GM19455 (cell line): ENCODE measurements around the gene RBM20.
"Not testable (repeated sequence)": the region's sequence is repeated elsewhere in the genome, so short reads cannot be mapped to it uniquely, and the experiment has no call there.

Experiments used
- ATAC-seq: cut with Tn5 transposase; IDR thresholded peaks from one replicate; pipeline ENCODE4 v1.9.1; 2021; ENCODE audit not compliant: unreplicated experiment

The RBM20 gene

GRCh38 chr10:110625356-110625894 is 18.7 kb upstream of the RBM20 start:
- no peak for ATAC-seq

GRCh38 chr10:110625951-110626855 is 17.9 kb upstream of the RBM20 start:
- ATAC-seq: no peak

GRCh38 chr10:110628161-110628560 is 16.0 kb upstream of the RBM20 start:
- ATAC-seq: no peak

GRCh38 chr10:110629680-110630191 is 14.4 kb upstream of the RBM20 start:
- ATAC-seq: no peak

GRCh38 chr10:110631934-110632333 is 12.2 kb upstream of the RBM20 start:
- no peak for ATAC-seq

GRCh38 chr10:110632591-110633215 is 11.4 kb upstream of the RBM20 start:
- ATAC-seq: no peak

GRCh38 chr10:110634527-110635209 is 9.5 kb upstream of the RBM20 start:
- ATAC-seq: no peak

GRCh38 chr10:110636572-110636931 is 7.6 kb upstream of the RBM20 start:
- no peak for ATAC-seq

GRCh38 chr10:110636932-110637557 is 7.1 kb upstream of the RBM20 start:
- ATAC-seq: no peak

- no peak for ATAC-seq
Observed at GRCh38 chr10:110637558-110638053, 6.5 kb upstream of the RBM20 start.

- ATAC-seq: no peak
Observed at GRCh38 chr10:110638319-110638718, 5.8 kb upstream of the RBM20 start.

- not testable (repeated sequence) for ATAC-seq
Observed at GRCh38 chr10:110639046-110639445, 5.1 kb upstream of the RBM20 start.

GRCh38 chr10:110639858-110640257 is 4.3 kb upstream of the RBM20 start:
- not testable (repeated sequence) for ATAC-seq

GRCh38 chr10:110641256-110641655 is 2.9 kb upstream of the RBM20 start:
- ATAC-seq: no peak

- ATAC-seq: no peak
Observed at GRCh38 chr10:110642204-110643034, 1.7 kb upstream of the RBM20 start.

- no peak for ATAC-seq
Observed at GRCh38 chr10:110643035-110643652, 992 bp upstream of the RBM20 start.

- no peak for ATAC-seq
Observed at GRCh38 chr10:110644598-110645462, 694 bp downstream of the RBM20 start.

- no peak for ATAC-seq
Observed at GRCh38 chr10:110646417-110647135, 2.4 kb downstream of the RBM20 start.
